Colonic mucosa (tissue), 4 donors: Measurements from ENCODE around the gene LHFPL6. TPM values are rescaled to one million over a fixed set of nuclear protein-coding genes. Genes with fewer than 3 reads are reported as not detected.

Source experiments
- DNase-seq: peaks from one replicate; pipeline ENCODE4 v3.0.0-alpha.2; 2020
- H3K27ac ChIP-seq: fragments of 200-600 bp; one replicate; pipeline ENCODE4 v1.8.0; 2021
- H3K27me3 ChIP-seq: fragments of 200-600 bp; one replicate; pipeline ENCODE4 v1.8.0; 2021
- H3K36me3 ChIP-seq: fragments of 200-600 bp; one replicate; pipeline ENCODE4 v1.8.0; 2021
- H3K4me1 ChIP-seq: fragments of 200-600 bp; one replicate; pipeline ENCODE4 v1.8.0; 2021; ENCODE audit warnings: mild to moderate bottlenecking
- H3K4me3 ChIP-seq: fragments of 200-600 bp; one replicate; pipeline ENCODE4 v1.8.0; 2021
- H3K9ac ChIP-seq, 2 donors: one replicate each; pipeline ENCODE4 v1.7.0; 2013; ENCODE audit warnings: control low read depth in 2 of 2, low read depth in 2 of 2, low read length in 2 of 2
- H3K9me3 ChIP-seq: fragments of 200-600 bp; one replicate; pipeline ENCODE4 v1.8.0; 2021
- intact Hi-C: fragments of 100-400 bp; cut with DNase I; formaldehyde crosslinking; loops from one replicate; pipeline ENCODE4 v1.14.1; 2022
- total RNA-seq, 2 donors: library from RNA; stranded (reverse); fragmentation: NEBNext Ultra II Directional in 1 of 2; extraction: Animal tissue kit (Norgen Biotek cat#: 25700) in 1 of 2; gene quantifications; one replicate each; pipeline ENCODE4 v1.2.1, GENCODE V29; 2021
- TF ChIP-seq, protein P1 (sequence below): fragments of 200-600 bp; IDR thresholded peaks from one replicate; pipeline ENCODE4 v1.8.0; 2022; ENCODE audit warnings: antibody characterized with exemption, mild to moderate bottlenecking
- donor health status: healthy.
- donor health status: DM: no; HTN: no; CAD: no.
- donor health status: DM: no; HTN: no; CAD: no.

LHFPL6 gene
- total RNA-seq, 2 donors from 2014 or later: 4.3 to 10.1 TPM

DNA sequence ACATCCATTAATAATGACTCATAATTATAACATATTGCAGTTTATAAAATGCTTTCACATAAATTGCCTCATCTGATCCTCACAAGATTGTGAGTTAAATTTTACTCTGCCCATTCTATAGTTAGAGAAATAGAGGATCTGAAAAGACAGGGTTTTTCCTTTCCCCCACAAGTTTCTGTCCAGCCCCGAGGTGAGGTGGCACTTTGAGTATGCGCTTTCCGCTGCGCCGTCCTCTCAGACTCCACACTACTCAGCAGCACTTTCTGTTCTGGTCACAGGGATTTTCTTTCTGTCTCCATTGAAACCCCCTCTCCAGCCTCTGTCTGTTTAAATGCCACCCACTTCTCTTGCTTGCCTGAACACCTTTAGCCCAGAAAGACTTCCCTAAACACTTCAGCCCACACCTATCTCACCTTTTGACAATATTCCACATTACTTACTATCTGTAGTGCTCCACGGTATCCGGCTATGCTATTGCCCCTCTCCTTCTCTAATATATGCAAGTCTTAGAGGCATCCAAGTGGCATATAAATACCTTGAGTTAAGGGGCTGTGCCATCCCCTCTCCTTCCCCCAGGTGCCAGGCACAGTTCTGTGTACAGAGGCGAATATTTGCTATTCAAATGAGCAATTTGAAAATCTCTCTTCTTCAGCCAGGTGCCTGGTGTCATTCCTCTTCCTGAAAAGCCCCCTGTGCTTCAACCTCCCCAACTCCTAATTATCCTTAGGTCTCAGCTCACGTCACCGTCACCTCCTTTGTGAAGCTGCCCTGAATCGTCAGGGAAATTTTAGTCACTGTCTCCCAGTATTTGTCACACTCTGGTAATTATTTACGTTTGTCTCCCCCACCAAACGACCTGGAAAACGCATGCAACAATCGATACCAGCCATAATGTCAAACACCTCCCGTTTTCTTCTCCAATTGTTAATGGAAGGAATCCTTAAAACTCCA lies 296.1 kb downstream of the LHFPL6 start:
- Histone ChIP-seq H3K27ac (no peak overlapping the region), H3K9ac (no peak overlapping the region), H3K36me3 (no peaks in the 10 kb centered on the region), H3K9me3 (no peaks in the 10 kb centered on the region), H3K27me3 (no peaks in the 10 kb centered on the region), H3K4me3 (no peak overlapping the region), H3K4me1 (no peaks in the 10 kb centered on the region)
- intact Hi-C loops: no loop called here
- no peak for DNase-seq
- TF ChIP-seq, protein P1, sequence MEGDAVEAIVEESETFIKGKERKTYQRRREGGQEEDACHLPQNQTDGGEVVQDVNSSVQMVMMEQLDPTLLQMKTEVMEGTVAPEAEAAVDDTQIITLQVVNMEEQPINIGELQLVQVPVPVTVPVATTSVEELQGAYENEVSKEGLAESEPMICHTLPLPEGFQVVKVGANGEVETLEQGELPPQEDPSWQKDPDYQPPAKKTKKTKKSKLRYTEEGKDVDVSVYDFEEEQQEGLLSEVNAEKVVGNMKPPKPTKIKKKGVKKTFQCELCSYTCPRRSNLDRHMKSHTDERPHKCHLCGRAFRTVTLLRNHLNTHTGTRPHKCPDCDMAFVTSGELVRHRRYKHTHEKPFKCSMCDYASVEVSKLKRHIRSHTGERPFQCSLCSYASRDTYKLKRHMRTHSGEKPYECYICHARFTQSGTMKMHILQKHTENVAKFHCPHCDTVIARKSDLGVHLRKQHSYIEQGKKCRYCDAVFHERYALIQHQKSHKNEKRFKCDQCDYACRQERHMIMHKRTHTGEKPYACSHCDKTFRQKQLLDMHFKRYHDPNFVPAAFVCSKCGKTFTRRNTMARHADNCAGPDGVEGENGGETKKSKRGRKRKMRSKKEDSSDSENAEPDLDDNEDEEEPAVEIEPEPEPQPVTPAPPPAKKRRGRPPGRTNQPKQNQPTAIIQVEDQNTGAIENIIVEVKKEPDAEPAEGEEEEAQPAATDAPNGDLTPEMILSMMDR: no peak

DNA sequence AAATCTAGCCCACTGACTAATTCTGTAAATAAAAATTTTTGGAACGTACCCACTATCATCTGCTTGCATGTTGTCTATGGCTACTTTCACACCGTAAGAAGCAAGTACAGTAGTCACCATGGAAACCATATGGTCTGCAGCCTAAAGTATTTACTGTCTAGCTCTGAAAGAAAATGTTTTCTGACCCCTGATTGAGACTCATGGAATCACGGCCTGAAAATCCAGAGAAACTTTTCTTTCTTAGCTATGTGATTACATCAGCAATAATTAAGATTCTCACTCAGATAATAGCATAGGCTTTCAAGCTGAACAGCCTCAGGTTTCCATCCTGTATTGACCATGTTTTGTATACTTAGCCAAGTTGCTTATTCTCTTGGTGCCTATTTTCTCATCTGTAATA lies 300.2 kb downstream of the LHFPL6 start:
- Histone ChIP-seq H3K4me3 (no peak overlapping the region), H3K9me3 (no peaks in the 10 kb centered on the region), H3K27me3 (no peaks in the 10 kb centered on the region), H3K36me3 (no peaks in the 10 kb centered on the region), H3K9ac (no peak overlapping the region), H3K4me1 (no peaks in the 10 kb centered on the region), H3K27ac (no peak overlapping the region)
- intact Hi-C loops: no loop called here
- TF ChIP-seq, protein P1: no peak
- DNase-seq: no peak

DNA sequence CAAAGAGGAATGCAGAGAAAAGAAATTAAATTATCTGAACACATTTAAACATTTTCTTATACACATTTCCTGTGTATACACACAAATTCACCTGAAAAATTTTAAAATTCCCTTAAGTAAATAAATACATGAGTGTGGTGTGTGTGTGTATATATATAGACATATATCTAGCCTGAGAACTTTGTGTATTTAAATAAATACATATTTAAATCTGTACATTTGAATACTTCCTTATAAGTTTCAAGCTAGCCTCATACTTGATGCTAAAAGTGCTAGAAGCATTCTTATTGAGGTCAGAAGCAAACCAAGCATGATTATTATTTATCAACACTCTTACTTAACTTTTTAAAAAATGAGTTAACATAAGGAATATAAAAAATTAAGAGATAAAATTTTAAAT lies 304.0 kb downstream of the LHFPL6 start:
- no peaks in the 10 kb centered on the region for H3K27me3 ChIP-seq
- TF ChIP-seq, protein P1: no peak
- no peaks in the 10 kb centered on the region for H3K4me1 ChIP-seq

DNA sequence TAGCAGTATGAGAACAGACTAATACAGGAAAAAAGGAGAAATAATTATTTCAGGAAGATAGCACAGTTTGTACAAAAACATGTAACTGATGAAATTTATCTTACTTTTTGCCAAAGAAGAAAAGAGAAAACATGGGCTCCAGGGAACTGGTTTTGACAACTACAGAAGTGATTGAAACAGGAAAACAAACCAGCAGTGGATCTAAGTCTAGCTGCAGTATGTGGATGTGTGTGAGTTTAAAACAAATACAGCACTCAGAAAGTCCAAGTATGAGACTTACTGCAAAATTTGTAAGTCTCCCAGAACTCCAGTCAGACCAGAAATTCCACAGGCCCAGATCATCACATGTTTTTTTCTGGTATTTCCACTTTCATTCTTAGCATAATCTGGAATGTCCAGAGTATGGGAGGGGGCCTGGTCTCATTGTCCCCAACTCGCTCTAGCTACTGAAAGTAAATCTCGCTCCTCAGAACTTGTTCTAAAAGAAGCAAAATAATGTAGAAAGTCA lies 305.3 kb downstream of the LHFPL6 start:
- intact Hi-C loops: no loop called here
- H3K4me1 ChIP-seq: no peaks in the 10 kb centered on the region
- no peak overlapping the region for H3K9ac ChIP-seq
- H3K27ac ChIP-seq: no peak overlapping the region
- H3K4me3 ChIP-seq: no peak overlapping the region
- TF ChIP-seq, protein P1: no peak
- DNase-seq: no peak
- no peaks in the 10 kb centered on the region for H3K9me3 ChIP-seq
- no peaks in the 10 kb centered on the region for H3K36me3 ChIP-seq
- no peaks in the 10 kb centered on the region for H3K27me3 ChIP-seq

More for the DNA sequence above, 304.0 kb downstream of the LHFPL6 start:
- H3K4me3 ChIP-seq: no peak overlapping the region
- intact Hi-C loops: no loop called here
- no peaks in the 10 kb centered on the region for H3K9me3 ChIP-seq
- H3K9ac ChIP-seq: no peak overlapping the region
- no peak for DNase-seq
- no peaks in the 10 kb centered on the region for H3K36me3 ChIP-seq
- H3K27ac ChIP-seq: no peak overlapping the region

DNA sequence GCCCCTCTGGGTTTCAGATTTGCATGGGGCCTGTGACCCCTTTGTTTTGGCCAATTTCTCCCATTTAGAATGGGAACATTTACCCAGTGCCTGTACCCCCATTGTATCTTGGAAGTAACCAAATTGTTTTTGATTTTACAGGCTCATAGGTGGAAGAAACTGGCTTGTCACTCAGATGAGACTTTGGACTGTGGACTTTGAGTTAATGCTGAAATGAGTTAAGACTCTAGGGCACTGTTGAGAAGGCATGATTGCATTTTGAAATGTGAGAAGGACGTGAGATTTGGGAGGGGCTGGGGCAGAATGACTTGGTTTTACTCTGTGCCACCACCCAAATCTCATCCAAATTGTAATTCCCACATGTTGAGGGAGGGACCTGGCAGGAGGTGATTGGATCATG lies 306.0 kb downstream of the LHFPL6 start:
- Histone ChIP-seq H3K4me3 (no peak overlapping the region), H3K9ac (no peak overlapping the region), H3K27ac (no peak overlapping the region), H3K27me3 (no peaks in the 10 kb centered on the region), H3K4me1 (no peaks in the 10 kb centered on the region), H3K9me3 (no peaks in the 10 kb centered on the region), H3K36me3 (no peaks in the 10 kb centered on the region)
- TF ChIP-seq, protein P1: no peak
- intact Hi-C loops: no loop called here
- no peak for DNase-seq
